MV-4-11 (cell line): ENCODE results near the gene EIF2B5.
A peak's percentile ranks its signal among the peaks of the same experiment; 100 is the strongest.

Experiments used
- DNase-seq: peaks from one replicate; lab custom pipeline; 2025; lab: John Stamatoyannopoulos, UW

EIF2B5 gene

DNA sequence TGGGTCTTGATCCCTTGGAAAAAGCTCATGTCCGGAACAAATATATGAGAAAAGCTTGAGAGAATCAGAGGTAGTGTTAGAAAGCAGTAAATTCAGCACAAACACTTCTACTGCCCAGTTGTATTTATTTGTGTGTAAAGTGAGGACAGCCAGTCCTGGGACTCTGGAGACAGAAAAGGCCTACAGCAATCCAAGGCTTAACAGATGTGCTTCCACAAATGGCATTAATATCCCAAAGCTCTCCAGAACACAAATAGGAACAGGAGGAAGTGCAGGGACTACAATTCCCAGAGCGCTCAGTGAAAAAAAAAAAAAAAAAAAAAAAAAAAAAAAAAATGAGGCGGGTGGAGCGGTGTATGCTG is 39.1 kb downstream of the EIF2B5 start:
- no peak for DNase-seq

DNA sequence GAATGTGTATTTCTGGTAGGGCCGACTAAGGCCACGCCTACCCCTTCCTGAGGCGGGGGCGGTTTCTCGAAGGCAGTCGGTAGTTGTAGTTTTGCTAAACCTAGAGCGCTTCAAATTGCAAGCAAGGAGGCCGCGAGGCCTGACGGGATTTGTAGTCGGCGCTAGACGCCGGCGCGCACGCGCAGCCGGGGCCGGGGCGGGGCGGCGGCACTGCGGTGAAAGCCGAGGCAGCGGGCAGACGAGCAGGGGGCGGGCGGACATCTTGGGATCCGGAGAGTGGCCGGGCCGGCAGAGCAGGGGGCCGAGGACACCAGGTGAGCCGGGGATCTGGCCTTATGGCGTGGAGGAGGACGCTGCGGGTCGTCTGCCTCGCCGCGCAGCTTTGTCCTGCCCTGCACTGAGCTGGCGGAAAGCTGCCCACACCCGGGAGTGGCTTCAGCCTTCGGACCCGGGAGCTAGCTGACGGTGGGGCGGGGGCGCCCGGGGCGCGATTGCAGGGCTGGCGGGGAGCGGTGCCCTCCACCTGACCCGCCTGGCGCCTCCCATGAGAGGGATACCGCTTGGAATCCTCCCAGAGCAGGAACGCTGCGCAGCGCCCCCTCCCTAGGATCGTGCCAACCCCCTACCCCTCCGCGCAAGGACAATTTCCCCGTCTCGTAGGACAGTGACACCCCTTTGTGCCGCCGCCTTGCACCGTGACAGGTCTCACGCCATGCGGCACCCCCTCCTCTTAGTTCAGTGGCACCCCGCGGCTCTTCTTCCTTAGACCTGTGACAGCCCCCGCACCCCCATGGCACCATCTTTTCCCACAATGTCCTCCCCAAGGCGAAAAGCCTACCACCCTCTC is 39.7 kb downstream of the EIF2B5 start, which contains the start of gene AP2M1:
Gene AP2M1, plus strand, starts transcription at position 210 of the 847 bp plus-strand sequence. CDS start 2,139 bp downstream, outside the sequence.
- DNase-seq, result peak; percentile 99

DNA sequence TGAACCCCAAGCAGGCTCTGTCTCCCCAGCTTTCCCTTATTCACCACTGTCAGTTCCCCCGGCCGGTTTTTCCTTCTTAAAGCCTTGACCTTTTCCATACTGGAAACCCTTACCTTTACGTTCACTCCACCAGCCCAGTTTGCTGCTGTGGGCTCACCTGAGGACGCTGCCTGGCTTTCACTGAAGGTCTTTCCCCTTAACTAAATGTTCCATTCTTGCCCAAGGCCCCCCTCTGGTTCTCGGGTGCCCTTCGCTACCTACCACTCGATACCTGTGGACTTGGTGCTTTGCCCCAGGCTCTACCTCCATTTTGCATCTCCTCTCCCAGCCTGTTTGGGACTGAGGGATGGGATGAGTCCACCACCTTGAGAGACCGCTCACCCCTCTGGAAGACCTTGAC is 40.3 kb downstream of the EIF2B5 start:
- DNase-seq, result no peak

DNA sequence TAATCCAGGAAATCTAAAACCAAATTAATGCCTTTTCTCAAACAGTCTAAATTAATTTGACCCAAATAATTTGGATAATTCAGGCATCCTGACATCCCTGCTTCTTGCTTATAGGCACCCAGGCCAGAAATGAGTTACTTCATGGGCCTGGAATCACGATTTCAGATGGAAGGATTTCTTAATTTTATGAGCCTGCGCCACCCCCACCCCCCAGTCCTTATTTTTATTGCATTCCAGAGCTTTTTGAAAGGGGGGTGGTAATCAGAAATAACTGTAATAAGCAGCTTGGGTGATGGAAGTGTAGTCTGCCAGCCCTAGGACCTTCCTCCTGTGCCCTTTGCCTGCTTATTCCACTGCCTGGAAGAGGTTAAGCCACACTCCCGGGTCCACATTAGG is 40.8 kb downstream of the EIF2B5 start:
- no peak for DNase-seq

DNA sequence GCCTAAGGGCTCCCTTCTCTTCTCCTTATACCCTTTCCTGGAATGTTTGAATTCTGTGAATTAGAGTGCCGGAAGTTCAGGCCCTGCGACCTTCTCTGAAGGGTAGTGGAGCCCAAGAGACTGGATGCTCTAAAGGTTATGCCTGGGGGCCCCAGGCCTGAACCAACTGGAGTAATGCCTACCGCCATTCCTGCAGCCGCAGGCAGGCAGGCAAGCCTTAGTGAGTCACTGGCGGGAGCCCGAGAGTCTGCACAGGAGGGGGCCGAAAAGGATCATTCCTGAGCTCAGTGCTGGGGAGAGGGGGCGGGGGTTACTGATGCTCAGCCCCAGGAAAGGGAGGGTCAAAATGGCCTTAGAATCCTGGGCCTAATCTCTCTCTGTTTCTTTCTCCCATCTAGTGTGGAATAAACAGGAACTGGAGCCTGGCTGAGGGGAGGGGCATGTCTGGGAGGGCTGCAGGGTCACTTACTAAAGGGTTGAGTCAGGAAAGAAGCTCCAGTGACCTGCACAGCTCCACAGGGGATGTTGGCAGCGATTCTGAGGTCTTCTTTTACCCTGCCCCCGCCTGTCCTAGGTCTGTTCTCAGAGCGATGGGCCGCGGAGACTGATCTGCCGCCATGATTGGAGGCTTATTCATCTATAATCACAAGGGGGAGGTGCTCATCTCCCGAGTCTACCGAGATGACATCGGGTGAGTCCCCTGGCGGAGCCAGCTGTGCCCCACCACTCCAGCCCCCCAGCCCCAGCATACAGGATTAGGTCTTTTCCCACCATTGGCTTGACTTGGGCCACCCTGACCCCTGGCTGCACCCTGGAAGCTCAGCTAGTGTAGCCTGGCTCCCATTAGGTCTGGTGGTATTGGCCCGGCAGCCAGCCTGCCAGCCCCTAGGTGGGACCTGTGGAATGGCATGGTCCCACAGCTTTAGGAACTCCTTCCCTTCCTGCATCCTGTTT is 41.5 kb downstream of the EIF2B5 start:
- peak; percentile 83 for DNase-seq

DNA sequence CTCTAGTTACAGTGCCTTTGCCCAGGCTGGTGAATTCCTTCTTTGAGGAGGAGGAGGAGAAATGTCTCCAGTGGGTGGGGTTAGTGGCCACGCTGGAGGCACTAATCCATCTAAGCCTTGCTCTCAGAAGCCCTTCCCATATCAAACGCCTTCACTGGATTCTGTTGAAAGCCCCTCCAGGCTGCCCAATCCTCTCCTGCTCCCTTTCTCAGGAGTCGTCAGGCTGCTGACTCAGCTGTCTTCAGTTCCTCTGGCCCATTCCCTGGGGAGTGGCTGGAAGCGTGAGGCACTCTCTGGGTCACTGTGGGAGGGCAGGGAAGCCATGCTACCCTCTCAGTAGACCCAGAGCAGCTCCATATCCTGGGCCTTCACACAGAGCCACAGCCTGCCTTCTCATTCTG is 42.2 kb downstream of the EIF2B5 start:
- DNase-seq, result no peak

DNA sequence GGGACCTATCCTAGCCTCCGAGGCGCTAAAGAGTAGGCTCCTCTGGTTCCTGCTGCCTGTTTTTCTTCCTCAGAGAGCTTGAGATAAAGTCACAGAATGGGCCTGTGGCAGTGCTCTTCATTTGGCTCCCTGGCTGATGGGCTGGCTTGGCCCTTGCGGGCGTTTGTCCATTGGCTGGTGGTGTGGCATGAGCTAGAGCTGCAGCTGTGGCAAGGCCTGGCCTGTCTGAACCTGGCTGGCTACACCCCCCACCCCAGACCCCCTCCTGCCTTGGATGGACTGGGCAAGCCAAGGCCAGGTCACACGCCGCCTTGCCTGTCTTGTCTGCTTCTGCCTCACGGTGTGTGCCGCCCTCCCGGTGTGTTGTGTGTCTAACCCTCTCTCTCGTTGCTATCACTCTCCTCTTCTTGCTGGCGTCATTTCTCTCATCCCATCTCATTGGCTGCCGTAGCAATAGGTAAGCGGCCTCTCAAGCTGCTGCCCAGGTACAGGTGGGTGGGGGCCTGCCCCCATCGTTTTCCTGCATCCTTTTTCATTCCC is 42.7 kb downstream of the EIF2B5 start:
- DNase-seq, result no peak

DNA sequence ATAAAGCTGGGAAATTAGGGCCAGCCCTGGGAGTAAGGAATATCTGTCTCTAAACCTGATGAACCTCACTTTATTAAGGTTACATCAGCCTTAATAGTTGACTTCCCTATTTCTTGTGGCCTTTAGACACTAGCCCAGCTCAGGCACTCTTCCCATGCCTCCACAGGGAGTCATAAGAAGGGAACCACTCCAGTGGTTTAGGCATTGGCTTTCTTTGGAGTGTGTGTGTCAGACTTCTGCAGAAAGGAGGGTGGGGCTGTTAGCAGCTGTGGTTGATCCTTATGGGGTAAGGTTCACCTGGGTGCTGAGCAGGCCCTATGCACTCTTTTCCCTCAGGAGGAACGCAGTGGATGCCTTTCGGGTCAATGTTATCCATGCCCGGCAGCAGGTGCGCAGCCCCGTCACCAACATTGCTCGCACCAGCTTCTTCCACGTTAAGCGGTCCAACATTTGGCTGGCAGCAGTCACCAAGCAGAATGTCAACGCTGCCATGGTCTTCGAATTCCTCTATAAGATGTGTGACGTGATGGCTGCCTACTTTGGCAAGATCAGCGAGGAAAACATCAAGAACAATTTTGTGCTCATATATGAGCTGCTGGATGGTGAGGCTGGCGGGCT is 43.5 kb downstream of the EIF2B5 start:
- no peak for DNase-seq

DNA sequence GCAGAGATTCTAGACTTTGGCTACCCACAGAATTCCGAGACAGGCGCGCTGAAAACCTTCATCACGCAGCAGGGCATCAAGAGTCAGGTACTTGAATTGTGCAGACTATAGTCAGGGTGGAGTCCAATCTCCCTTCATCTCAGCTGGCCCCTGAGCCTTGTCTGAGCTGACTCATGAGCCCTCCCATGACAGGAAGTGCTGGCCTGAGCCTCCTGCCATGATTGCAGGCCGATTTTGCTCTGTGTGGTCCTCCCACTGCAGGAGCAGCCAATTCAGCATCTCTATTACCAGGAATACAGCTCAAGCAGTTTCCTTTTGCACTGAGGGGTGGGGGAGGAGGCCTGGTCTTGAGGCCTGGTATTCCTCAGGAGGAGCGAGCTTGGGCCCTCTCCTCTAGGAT is 45.0 kb downstream of the EIF2B5 start:
- no peak for DNase-seq

DNA sequence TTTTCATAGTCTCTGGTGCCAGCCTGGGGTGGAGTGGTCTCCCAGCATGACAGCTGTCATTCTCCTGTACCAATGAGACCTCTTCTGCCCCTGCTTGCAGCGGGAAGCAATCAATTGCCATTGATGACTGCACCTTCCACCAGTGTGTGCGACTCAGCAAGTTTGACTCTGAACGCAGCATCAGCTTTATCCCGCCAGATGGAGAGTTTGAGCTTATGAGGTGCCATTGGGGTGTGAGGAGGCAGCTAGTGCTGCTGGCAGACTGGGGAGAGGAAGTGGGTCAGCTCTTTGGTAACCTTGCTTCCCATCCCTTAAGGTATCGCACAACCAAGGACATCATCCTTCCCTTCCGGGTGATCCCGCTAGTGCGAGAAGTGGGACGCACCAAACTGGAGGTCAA is 46.4 kb downstream of the EIF2B5 start:
- DNase-seq, result no peak

DNA sequence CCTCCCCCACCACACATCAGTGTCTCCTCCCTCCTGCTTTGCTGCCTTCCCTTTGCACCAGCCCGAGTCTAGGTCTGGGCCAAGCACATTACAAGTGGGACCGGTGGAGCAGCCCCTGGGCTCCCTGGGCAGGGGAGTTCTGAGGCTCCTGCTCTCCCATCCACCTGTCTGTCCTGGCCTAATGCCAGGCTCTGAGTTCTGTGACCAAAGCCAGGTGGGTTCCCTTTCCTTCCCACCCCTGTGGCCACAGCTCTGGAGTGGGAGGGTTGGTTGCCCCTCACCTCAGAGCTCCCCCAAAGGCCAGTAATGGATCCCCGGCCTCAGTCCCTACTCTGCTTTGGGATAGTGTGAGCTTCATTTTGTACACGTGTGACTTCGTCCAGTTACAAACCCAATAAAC is 48.5 kb downstream of the EIF2B5 start:
- no peak for DNase-seq

DNA sequence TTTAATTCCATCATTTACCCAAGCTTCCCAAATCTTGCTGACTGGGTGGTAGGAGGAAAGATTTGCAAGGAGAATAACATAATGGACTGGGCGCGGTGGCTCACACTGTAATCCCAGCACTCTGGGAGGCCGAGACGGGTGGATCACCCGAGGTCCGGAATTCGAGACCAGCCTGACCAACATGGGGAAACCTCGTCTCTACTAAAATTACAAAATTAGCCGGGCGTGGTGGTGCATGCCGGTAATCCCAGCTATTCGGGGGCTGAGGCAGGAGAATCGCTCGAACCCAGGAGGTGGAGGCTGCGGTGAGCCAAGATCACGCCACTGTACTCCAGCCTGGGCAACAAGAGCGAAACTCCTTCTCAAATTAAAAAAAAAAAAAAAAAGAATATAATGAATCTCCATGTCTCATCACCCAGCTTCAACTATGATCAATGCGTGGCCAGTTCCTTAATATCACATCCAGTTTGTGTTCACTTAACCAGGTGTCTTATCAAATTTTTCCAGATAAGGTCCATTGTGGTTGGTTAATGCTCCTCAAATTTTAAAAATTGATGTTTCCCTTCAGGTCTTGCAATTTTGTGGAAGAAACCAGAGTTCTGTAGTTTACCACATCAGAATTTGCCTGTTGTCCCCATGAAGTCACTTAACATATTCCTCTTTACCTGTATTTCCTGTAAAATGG is 49.5 kb downstream of the EIF2B5 start:
- no peak for DNase-seq

DNA sequence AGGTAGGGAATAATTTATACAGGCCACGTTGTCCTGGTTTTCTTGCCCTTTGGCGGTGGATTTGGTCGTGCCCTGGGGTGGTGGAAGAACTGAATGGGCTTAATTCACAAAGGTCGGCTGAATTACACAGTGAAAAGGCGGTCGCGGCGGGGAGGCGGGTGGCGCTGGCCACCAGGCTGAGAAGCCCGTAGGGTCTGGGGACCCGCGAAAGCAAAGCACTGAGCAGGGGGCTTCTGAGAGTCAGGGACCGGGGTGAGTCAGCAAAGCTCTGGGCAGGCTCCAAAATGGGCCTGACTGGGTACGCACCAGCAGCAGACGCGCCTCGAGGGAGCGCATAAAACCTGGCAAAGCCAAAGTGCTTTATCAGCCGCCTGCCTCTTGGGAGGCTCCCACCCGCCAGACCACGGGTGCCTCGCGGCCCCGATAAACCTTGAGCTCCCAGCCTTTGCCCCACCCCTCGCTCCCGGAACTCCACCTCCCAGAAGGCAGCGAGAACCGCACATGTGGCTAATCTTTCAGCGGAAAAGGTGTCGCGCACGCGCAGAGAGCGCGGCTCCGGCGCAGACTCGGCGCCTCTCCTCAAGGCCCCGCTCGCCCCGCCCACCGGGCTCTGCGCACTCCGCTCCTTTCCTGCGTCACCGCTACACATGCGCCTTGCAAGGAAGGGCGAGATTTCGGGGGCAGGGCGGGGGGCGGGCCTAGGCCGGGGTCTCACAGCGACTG is 50.5 kb downstream of the EIF2B5 start:
- DNase-seq, result peak; percentile 98

DNA sequence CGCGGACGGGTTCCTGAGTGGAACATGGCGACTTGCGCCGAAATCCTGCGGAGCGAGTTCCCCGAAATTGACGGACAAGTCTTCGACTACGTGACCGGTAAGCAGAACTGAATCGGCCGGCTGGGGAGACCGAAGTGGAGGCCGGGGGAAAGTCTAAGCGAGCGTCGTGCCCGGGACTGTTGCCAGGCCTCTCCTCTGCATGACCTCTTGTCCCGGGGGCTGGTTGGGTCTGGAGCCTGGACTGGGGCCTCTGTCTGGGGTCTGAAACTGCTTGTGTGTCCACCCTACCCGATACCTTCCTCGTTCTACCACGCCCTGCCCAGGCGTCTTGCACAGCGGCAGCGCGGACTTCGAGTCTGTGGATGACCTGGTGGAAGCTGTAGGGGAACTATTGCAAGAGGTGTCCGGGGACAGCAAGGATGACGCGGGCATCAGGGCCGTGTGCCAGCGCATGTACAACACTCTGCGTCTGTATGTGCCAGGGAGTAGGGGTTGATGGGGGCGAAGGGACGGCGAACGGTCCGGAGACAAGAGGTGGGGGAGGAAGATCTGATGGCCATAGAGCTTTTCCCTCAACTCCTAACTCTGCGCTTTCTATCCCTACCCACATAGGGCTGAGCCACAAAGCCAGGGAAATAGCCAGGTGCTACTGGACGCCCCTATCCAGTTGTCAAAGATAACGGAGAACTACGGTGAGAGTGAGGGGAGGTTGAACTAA is 51.2 kb downstream of the EIF2B5 start, which contains the start of gene ABCF3:
Gene ABCF3, plus strand, starts transcription at position 16 of the 718 bp plus-strand sequence. Its CDS starts 9 bp downstream, at position 25.
- no peak for DNase-seq

DNA sequence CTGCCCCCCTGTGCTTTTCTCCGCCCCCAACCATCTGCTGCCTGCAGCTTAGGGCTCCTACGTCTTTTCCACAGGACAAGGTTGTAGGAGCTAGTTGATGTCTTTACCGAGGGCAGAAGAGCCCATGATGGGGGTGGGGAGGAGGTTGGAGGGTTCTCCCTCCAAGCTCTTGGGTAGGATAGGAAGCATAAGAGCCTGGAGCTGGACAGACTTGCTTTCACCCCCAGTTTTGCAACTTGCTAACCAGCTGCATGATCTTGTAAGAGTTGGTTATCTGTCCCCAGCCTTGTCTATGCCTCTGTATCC is 51.7 kb downstream of the EIF2B5 start:
- no peak for DNase-seq

DNA sequence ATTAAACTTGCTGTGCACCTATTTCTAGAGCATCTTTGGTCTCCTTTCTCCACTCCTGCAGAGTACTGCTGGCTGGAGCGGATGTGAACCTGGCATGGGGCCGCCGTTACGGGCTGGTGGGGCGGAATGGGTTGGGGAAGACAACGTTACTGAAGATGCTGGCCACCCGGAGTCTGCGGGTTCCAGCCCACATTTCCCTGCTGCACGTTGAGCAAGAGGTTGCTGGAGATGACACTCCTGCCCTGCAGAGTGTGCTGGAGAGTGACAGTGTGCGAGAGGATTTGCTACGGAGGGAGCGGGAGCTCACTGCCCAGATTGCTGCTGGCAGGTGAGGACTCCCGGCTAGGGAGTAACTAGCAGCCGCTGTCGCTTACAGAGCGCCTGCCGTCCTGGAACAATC is 52.9 kb downstream of the EIF2B5 start:
- no peak for DNase-seq

DNA sequence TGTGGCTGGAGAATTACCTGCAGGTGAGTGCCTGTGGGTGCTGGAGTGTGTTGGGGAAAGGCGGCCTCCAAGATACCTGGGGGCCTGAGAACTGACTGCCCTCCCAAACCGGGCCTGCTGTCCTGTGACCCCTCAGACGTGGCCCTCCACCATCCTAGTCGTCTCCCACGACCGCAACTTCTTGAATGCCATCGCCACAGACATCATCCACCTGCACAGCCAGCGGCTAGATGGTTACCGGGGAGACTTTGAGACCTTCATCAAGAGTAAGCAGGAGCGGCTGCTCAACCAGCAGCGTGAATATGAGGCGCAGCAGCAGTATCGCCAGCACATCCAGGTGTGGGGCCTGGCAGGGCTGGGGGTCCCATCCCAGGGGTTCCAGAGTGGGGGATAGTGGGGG is 54.3 kb downstream of the EIF2B5 start:
- DNase-seq, result no peak

DNA sequence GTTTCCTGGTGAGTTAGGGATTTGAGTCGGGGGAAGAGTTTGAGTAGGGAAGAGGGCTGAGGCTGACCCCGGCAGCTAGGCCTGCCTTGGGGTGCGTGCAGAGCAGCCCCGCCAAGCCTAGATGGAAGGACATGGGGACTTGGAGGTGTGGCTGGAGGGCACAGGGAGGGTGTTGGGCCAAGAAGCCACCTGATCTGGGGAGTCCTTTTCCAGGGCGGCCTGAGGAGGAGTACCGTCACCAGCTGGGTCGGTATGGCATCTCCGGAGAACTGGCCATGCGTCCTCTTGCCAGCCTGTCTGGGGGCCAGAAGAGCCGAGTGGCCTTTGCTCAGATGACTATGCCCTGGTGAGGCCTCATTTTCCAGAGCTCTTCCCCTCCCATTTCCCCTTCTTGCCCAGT is 57.7 kb downstream of the EIF2B5 start:
- DNase-seq, result no peak

DNA sequence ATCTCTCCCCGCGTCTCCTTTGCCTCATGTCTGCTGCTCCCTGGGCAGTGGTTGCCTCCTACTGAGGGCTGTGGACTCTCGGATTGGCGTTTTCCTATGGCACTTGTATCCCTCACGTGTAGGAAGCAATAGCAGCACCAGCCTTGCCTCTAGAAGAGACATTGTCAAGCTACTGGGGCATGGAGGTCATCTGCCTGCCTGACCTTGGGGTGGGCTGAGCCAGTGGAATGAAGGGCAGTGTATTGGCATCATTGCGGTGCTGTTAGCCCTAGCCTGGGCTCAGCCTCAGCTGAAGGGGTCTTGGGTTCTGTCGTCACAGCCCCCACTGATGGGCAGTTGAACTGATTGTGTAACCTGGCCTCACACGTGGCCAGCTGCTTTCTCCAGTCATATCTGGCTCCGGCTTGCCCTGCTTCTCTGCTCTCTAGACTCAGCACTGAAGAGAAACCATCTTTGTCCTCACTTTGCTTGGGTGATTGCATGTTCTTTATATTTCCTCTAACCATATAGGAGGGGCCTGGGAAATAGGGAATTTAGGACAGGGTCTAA is 58.9 kb downstream of the EIF2B5 start:
- no peak for DNase-seq
